Measurements from ENCODE around the gene PGR.

The PGR gene

DNA sequence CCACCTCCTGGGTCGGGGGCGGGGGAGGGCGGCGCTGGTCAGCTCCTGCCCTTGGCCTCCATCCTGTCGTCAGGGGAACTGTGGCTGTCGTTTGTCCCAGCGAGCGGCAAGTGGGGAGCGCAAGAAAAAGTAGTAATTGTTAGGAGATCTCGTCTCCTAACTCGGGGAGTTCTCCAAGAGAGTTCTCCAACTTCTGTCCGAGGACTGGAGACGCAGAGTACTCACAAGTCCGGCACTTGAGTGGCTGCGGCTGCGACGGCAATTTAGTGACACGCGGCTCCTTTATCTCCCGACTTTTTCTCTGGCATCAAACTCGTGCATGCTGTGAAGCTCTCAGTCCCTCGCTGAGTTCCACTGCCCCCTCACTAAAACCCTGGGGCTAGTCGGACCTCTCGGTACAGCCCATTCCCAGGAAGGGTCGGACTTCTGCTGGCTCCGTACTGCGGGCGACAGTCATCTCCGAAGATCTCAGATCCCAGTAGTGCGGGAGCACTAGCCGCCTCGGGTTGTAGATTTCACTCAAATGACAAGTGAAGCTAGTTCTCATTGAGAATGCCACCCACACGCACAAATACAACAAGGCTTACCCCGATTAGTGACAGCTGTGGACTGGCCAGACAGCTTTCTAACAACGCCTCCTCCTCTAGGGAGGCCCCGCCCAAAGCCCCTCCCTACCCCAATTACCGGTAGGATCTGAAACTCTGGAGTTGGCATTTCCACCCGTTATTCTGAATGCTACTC lies at the start of gene PGR:
Gene PGR, minus strand, starts transcription at position 611 of the 741 bp plus-strand sequence. CDS start 743 bp downstream, outside the sequence.
- DNase-seq = no peak

DNA sequence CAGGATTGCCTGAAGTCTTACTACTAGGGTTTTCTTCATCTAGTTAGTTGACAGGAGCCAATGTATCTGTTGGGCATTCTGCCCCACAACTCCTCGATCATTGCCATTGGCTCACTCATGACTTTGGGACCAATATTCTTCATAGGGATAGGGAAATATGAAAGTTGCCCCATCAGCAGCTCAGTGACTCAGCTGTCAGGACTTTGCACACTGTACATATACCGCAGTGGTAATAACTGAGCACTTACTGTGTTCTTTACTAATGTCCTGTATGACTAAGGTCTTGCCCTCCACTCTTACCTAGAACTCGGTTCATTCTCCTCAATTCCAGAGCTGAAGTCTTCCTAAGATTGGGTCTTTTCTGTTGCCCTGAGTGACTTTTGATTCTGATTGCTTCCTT lies 46.8 kb upstream of the PGR start:
- no peak for DNase-seq

DNA sequence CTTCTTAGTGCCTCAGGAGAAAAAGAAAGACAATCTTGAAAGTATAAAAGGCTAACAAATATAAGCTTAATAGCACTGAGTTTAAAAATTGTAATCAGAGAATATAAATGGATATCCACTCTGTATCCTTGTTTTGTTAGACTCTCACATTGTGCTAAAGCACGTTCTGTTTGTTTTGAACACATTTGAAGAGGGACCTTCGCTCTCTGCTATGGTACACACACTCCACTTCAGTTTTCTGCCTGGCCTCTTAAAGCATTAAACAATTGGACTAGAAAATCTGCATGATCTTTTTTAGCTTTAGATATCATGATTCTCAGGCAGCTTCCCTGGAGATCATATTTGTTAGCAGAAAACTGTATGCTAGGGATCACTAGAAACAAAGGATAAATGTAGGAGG lies 40.3 kb upstream of the PGR start:
- DNase-seq = no peak

GRCh38 chr11:101166038-101166437 lies 36.4 kb upstream of the PGR start:
- no peak for DNase-seq

DNA sequence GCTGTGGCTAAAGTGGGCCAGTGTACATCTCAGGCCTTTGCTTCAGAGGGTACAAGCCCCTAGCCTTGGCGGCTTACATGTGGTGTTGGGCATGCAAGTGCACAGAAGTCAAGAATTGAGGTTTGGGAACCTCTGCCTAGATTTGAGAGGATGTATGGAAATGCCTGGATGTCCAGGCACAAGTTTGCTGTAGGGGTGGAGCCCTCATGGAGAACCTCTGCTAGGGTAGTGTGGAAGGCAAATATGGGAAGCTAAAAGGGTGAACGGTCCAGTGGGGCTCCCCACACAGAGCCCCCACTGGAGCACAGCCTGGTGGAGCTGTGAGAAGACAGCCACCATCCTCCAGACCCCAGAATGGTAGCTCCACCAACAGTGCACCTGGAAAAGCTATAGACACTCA lies 28.5 kb upstream of the PGR start:
- DNase-seq = no peak

- DNase-seq = no peak
Measured at GRCh38 chr11:101138245-101138930, 8.8 kb upstream of the PGR start.

DNA sequence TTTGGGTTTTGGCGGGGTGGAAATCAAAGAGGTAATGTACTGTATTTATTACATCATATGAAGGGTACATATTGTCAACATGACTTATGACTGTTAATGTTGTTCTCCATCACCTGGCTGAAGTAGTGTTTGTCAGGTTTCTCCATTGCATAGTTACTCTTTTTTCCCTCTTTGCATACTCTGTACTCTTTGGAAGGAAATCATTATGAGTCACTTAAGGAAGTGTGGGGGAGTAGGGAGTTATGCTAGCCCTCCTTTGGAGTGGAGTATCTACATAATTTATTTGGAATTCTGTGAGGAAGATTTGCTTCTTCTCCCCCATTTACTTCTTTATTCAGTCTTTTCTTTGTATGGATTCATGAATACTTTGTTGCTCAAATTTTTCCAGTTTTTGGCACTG lies 3.6 kb upstream of the PGR start:
- DNase-seq = no peak

DNA sequence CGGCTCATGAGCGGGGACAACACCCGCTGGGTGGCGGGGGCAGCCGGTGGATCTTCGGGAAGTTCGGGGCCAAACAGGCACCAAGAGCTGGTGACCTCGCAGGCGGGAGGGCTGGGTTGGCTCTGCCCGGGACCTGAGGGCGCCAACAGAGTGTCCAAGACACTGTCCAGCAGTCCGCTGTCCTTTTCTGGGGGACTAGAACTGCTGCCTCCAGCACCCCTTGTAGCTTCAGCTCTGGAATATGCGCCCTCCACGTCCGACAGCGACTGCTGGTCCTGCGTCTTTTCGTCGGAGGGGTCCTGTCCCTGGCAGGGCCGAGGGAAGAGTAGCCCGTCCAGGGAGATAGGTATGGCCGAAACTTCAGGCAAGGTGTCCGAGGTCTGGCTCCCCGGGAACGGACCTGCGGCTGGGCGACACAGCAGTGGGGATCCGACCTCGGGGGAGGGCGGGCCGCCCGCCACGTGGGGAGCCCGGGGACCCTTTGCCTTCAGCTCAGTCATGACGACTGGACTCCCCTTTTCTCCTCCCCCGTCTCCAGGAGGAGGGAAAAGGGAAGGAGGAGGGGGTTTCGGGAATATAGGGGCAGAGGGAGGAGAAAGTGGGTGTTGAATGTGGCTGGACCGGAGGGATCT lies 926 bp downstream of the PGR start:
- DNase-seq = no peak

DNA sequence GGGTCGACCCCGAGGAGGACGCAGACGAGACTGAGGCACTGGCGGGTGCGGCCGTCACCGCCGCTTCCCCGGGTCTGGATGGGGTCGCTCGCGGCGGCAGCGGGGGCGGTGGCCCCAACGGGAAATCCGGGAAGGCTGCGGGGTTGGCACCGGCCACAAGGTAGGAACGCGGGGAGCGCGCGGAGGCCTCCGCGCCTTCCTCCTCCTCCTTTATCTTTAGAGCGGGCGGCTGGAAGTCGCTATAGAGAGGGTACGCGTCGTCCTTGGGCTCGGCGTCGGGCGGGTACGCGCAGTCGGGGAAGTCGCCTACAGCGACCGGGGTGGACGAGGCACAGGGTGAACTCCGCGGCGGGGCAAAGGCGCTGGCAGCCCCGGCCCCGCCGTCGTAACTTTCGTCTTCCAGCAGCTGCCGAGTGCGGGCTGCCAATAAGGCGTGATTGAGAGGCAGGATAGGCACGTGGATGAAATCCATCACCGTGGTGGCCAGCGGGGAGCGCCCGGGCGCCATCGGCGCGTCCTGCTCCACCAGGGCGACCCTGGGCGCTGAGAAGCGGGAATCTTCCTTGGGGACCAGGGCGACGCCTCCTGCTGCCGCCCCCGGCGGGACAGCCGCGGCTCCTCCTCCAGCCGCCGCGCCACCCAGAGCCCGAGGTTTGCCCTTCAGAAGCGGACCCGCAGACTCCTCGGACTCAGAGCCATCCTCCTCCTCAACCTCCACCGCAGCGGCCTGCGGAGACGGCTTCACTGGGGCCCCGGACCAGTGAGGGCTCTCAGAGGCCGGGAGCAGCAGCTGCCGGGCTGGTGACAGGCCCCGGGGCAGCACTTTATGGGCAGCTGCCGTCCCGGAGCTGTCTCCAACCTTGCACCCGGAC lies 1.7 kb downstream of the PGR start:
- no peak for DNase-seq

- no peak for DNase-seq
Measured at GRCh38 chr11:101127197-101127698, 2.4 kb downstream of the PGR start.

GRCh38 chr11:101126551-101127196 lies 2.9 kb downstream of the PGR start:
- no peak for DNase-seq

GRCh38 chr11:101115671-101116160 lies 13.9 kb downstream of the PGR start:
- DNase-seq = no peak

GRCh38 chr11:101113540-101113939 lies 16.1 kb downstream of the PGR start:
- no peak for DNase-seq

- DNase-seq = no peak
Measured at GRCh38 chr11:101104716-101105115, 24.9 kb downstream of the PGR start.

DNA sequence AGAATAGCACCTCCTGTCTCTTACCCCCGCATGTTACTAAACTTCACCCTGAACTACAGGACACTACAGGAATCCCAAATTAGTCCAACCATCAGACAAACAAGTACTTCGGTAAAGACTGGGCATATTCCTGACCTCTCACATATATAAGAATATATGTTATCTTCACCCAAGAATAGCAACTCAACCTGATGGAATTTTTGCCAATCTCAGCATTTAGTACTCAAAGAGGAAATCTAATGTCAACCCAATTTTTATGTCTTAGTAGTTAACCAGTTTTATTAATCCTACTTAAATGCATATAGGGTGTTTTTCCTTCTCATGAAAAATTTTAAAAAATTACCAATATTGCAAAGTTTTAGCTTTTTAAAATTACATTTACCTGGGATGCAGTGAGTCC lies 26.2 kb downstream of the PGR start:
- DNase-seq = no peak

DNA sequence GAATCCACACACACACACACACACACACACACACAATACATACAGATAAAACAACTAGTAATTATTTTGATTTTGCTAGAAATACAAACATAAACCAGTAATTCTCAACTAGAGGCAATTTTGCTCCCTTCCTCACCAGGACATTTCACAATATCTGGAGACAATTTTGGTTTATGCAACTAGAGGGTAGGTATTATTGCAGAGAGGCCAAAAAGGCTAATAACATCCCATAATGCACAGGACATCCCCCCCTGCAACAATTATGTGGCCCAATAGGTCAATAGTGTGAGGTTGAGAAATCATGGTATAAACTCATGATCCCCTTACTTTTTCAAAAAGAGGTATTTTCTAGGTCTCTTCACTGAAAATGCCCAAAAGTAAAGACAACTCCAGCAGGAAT lies 29.0 kb downstream of the PGR start:
- no peak for DNase-seq

DNA sequence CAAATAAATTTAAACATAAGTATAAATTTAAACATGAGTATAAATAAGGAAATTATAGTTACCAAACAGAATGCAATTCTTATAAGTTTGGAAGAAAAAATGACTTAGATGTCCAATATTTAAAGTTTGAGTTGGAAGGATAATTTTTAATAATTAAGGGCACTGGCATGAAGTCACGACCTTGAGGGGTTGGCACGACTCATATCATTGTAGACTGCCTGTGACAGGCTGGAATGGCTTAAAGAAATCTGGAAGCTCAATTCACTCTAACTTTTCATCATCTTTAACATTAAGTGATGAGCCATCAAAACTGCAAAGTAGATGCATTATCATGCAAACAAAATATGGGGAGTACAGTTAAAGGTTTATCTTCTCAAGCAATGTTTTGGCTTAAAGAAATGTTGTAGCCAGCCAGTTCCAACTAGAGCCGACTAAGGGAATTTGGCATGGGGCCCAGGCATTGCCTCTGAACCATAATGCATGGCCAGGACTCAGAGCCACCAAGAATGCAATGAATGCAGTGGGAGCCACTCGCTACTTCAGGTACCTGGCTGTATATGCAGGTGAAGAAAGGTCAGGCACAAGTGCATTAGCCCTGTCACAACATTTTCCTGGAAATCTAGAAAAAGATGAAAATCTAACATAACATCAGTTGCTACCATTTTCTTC lies 33.4 kb downstream of the PGR start:
- DNase-seq = no peak

DNA sequence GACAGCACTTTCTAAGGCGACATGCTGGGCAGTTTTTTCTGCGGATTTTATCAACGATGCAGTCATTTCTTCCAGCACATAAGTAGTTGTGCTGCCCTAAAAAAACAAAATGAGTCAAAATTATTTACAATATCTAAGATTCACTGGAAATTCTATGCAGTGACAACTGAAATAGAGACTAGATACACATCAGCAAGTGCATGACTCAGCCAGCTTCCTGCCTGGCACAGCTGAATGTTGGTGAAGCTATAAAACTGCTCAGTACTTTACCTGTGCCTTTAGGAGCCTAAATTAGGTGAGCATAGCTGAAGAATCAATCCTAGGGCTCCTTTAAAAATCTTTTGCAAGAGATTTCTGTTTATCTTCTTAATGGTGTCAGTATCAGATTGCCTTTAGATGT lies 37.8 kb downstream of the PGR start:
- no peak for DNase-seq

DNA sequence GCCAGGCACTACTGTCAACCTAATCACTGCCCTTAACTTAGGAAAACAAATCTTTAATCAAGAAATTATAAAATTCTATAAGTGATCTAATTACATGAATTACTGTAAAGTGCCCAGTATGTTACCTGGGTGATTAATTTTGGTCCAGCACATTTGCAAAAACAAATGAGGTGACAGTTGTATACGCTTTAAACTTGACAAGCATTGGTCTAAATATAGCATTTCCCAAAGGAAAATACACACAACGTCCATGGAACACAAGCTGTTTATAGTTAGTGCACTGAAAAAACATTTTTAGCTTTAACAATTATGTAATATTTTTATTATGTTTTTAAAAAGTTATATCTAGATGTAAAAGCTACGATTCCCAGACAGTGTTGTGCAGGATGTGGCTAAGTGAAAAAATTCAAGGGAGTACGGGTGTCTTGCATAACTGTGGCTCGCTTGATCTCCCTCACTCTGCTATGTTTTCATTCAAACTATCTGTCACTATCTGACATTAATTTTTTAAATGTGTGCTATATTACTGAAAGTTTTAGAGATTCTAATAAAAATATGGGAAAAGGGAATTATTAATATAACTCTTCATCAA lies 38.8 kb downstream of the PGR start:
- DNase-seq = no peak

GRCh38 chr11:101083335-101083734 lies 46.3 kb downstream of the PGR start:
- no peak for DNase-seq

DNA sequence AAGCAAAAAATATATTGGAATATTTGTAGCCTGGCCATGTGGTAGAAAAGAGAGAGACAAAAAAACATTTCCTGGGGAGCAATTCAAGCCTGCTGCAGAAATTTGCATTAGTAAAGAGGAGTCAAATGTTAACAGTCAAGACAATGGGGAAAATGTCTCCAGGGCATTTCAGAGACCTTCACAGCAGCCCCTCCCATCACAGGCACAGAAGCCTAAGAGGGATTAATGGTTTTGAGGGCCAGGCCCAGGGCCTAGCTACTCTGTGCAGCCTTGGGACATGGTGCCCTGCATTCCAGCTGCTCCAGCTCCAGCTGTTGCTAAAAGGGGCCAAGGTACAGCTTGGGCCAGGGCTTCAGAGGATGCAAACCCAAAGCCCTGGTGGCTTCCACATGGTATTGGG lies 46.8 kb downstream of the PGR start:
- DNase-seq = no peak
